K562 (cell line): ENCODE measurements around the gene IQCK.

Experiments
- ATF7 ChIP-seq: fragments of 450-650 bp; IDR thresholded peaks from 2 replicates; pipeline ENCODE4 v1.7.1; 2014; ENCODE audit warnings: mild to moderate bottlenecking, moderate library complexity
- CCAR2 ChIP-seq: fragments of 200-400 bp; formaldehyde crosslinking; IDR thresholded peaks from 2 replicates; pipeline ENCODE4 v1.6.1; 2017; ENCODE audit warnings: mild to moderate bottlenecking, low read depth, low read length
- CTBP1 ChIP-seq: fragments of 450-650 bp; IDR thresholded peaks from 2 replicates; pipeline ENCODE4 v1.6.1; 2016; ENCODE audit warnings: borderline replicate concordance
- EP300 ChIP-seq: IDR thresholded peaks from 2 replicates; pipeline ENCODE4 v1.6.1; 2012; ENCODE audit warnings: low read length, improper control_type of control experiment
- JUN ChIP-seq, 2 experiments: sonication (generic) in 1 of 2; formaldehyde crosslinking in 1 of 2; IDR thresholded peaks; 2 replicates each; pipeline versions ENCODE4 v1.6.1 to v1.8.0; 2012 to 2022; ENCODE audit warnings: borderline replicate concordance in 2 of 2, mild to moderate bottlenecking in 2 of 2, improper control_type of control experiment in 1 of 2, low read depth in 1 of 2, low read length in 1 of 2, missing genetic modification reagents in 1 of 2
- POLR2A ChIP-seq: fragments of 450-650 bp; conservative IDR thresholded peaks from 2 replicates; pipeline ENCODE4 v1.6.1; 2016
- RUNX1 ChIP-seq: sonication (generic); IDR thresholded peaks from 2 replicates; pipeline ENCODE4 v1.6.1; 2016; ENCODE audit warnings: antibody characterized with exemption, low read depth
- ZBTB7A ChIP-seq: IDR thresholded peaks from 2 replicates; pipeline ENCODE4 v1.6.1; 2011; ENCODE audit warnings: low read depth, mild to moderate bottlenecking, low read length, moderate library complexity, borderline replicate concordance; ENCODE audit not compliant: control insufficient read depth
- ZFP1 ChIP-seq: fragments of 450-650 bp; formaldehyde crosslinking; IDR thresholded peaks from 2 replicates; pipeline ENCODE4 v1.4.0; 2020; ENCODE audit warnings: mild to moderate bottlenecking, mixed read lengths
- ZNF121 ChIP-seq: sonication (generic); formaldehyde crosslinking; conservative IDR thresholded peaks from 2 replicates; pipeline ENCODE4 v1.8.0; 2022; ENCODE audit warnings: missing genetic modification reagents
- TF ChIP-seq, protein P1 (sequence below), 3 experiments: IDR thresholded peaks in 2 of 3; conservative IDR thresholded peaks in 1 of 3; 2 replicates each; pipeline ENCODE4 v1.5.1; 2011 to 2012; ENCODE audit warnings: low read length in 3 of 3, mild to moderate bottlenecking in 3 of 3, control low read depth in 2 of 3, improper control_type of control experiment in 1 of 3, inconsistent platforms in 1 of 3, low read depth in 1 of 3, mixed read lengths in 1 of 3, moderate library complexity in 1 of 3; ENCODE audit not compliant: insufficient read depth in 2 of 3
- TF ChIP-seq, protein P2 (sequence below): sonication (generic); formaldehyde crosslinking; IDR thresholded peaks from 2 replicates; pipeline ENCODE4 v1.9.0; 2022; ENCODE audit warnings: mild to moderate bottlenecking, missing genetic modification reagents

DNA sequence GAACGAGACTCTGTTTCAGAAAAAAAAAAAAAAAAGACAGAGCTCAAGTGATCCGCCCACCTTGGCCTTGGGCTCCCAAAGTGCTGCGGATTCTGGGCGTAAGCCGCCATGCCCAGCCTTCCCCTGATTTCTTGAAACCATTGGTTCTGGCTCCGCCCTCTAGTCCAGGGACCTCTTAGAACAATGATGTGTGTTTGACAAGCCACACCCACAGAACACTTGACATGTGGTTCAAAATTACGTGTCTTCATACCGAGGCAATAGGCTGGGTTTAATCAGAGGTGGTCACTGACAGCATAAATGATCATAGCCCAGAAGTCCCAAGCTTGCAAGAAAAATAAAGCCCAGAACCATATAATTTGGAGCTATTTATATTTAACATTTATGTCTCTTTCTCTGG lies 23.1 kb upstream of the IQCK start:
- TF ChIP-seq, protein P1, sequence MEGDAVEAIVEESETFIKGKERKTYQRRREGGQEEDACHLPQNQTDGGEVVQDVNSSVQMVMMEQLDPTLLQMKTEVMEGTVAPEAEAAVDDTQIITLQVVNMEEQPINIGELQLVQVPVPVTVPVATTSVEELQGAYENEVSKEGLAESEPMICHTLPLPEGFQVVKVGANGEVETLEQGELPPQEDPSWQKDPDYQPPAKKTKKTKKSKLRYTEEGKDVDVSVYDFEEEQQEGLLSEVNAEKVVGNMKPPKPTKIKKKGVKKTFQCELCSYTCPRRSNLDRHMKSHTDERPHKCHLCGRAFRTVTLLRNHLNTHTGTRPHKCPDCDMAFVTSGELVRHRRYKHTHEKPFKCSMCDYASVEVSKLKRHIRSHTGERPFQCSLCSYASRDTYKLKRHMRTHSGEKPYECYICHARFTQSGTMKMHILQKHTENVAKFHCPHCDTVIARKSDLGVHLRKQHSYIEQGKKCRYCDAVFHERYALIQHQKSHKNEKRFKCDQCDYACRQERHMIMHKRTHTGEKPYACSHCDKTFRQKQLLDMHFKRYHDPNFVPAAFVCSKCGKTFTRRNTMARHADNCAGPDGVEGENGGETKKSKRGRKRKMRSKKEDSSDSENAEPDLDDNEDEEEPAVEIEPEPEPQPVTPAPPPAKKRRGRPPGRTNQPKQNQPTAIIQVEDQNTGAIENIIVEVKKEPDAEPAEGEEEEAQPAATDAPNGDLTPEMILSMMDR (IDR thresholded peaks at IDR 0.05 in 2 of 3, conservative IDR thresholded peaks at IDR 0.05 in 1 of 3; ENCODE audit: insufficient read depth in 2 of 3, low read depth in 1 of 3, low read length in 3 of 3): no peak
- TF ChIP-seq ATF7 (no peak), EP300 (no peak), ZBTB7A (no peak), CCAR2 (no peak), ZNF121 (CRISPR knock-in tag) (no peak), CTBP1 (no peak), JUN (IDR thresholded peaks at IDR 0.05; ENCODE audit: borderline replicate concordance, low read depth, low read length) (no peak), JUN (CRISPR knock-in tag; IDR thresholded peaks at IDR 0.05; ENCODE audit: borderline replicate concordance) (no peak), POLR2A (no peak), ZFP1 (CRISPR knock-in tag) (no peak), RUNX1 (no peak)
- TF ChIP-seq, protein P2, sequence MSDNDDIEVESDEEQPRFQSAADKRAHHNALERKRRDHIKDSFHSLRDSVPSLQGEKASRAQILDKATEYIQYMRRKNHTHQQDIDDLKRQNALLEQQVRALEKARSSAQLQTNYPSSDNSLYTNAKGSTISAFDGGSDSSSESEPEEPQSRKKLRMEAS: no peak
